NCI-H460 (cell line): ENCODE measurements around the gene PACRG. TPM values are rescaled to one million over a fixed set of nuclear protein-coding genes. Genes with fewer than 3 reads are reported as not detected.

Experiments used
- DNase-seq: peaks from one replicate; pipeline ENCODE4 v3.0.0-alpha.2; 2016; ENCODE audit warnings: low read depth; ENCODE audit errors: extremely low read depth
- total RNA-seq: library from RNA; depleted of rRNA; stranded (reverse); fragments of >200 nt; shearing (Covaris generic); gene quantifications from 2 replicates; pipeline ENCODE4 v1.2.3, GENCODE V29; 2014

PACRG gene
- total RNA-seq, 1 experiment from 2014 or later: 0.15 TPM

GRCh38 chr6:163228041-163228440, 500.3 kb downstream of the PACRG start:
- no peak for DNase-seq

- no peak for DNase-seq
Measured at GRCh38 chr6:163229050-163229449, 501.3 kb downstream of the PACRG start.

DNA sequence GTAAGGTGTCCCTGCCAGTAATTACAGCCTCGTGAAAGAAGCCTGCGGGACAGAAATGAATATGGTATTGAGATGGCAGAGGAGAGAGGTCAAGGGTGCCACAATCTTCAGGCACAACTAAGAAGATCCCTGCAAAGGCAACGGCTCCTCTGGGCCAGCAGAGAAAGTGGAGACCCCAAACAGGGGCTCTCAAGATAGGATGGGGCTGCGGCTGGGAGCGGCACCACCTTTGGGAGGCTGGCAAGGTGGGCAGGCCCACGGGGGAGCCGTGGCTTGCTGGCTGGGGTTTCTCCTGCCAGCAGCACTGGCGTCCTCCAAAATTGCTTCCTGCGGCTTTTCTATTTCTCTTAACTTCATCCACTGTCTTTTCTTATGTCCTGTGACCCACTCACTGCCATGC, 503.1 kb downstream of the PACRG start:
- DNase-seq: no peak

GRCh38 chr6:163231356-163232014, 503.7 kb downstream of the PACRG start:
- DNase-seq: no peak

DNA sequence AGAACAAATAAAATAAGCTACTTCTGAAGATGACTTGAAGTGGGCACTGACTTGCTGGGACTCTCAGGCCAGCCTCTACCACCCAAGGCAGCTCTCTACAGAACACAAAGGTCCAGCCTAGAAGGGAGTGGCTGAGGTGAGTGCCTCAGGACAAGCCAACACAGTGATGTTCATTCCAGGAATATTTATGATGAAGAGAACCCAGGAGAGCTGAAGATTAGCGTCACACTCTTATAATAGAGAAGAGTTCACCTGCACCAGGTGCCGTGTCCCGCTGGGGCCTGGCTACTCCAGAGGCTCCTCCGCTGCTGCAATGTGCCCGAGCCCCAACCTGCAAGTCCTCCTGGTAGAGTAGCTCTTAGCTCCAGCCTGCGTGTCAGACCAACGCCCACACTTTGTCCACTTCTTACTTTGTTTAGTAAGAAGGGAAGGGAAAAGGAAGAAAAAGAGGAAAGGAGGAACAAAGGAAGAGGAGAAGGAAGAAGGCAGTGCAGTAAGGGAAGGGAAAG, 504.3 kb downstream of the PACRG start:
- no peak for DNase-seq

GRCh38 chr6:163232649-163233048, 504.9 kb downstream of the PACRG start:
- DNase-seq: no peak

- no peak for DNase-seq
Measured at GRCh38 chr6:163237110-163237509, 509.3 kb downstream of the PACRG start.

GRCh38 chr6:163239572-163240340, 512.0 kb downstream of the PACRG start:
- no peak for DNase-seq

DNA sequence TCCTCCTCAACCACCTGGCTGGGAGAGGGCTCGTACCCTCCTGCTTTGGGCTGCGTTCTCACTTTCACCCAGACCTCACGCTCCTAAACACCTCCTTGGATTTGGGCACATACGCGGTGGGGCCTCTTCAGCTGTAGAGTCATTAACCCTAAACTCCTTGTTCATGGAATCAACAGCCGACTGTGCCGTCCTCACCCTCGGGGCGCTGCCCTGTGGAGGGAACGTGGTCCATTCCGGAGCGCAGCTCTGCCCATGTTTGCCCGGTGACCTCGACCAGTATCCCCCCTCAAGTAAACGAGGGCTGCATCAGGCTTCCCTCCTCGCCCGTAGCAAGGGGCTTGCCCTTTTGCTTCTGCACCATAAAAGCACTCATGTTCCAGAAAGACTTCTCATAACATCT, 512.8 kb downstream of the PACRG start:
- no peak for DNase-seq

- no peak for DNase-seq
Measured at GRCh38 chr6:163241683-163242082, 513.9 kb downstream of the PACRG start.

DNA sequence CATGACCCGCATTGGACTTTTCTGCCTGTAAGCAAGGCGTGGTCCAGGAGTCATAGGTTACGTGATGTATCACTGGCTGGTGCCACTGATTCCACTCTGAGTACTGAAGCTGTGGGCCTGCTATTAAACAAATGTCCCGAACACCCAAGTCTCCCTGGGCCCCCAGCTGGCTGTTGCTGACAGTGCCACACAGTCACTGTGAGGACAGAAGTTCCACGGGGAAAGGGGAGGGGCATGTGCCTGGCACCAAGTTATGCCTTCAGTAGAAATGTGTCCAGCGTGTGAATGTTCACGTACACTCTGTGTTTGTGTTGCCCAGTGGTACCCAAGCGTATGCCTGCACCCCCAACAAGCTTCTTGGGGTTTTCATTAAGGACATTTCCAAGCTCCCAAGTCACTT, 515.3 kb downstream of the PACRG start:
- no peak for DNase-seq

- no peak for DNase-seq
Measured at GRCh38 chr6:163243692-163244589, 516.2 kb downstream of the PACRG start.

GRCh38 chr6:163248051-163248450, 520.3 kb downstream of the PACRG start:
- no peak for DNase-seq

GRCh38 chr6:163249651-163250101, 521.9 kb downstream of the PACRG start:
- no peak for DNase-seq

GRCh38 chr6:163250116-163250515, 522.3 kb downstream of the PACRG start:
- DNase-seq: no peak

DNA sequence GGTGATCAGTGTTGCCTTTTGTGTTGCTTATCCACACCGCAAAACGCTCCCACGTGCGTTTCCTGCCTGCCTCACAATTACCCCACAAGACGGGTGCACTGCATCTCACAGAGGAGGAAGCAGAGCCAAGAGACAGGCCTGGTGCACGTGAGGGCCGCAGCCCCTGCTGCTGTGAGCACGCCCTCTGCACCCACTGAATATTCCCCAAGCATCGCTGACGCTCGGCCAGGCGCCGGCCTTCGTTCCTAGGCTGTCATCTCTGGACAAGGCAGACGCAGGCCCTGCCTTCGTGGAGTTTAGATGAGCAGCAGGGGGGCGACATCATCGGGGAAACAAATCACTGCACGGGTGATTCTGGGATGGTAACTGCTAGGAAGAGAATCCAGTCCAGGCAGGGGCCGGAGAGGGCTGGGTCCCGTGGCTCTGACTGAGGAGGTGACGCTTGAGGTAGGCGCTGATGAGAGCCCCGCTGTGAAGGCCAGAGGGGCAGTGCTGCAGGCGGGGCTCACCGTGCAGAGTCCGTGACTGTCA, 524.4 kb downstream of the PACRG start:
- no peak for DNase-seq

DNA sequence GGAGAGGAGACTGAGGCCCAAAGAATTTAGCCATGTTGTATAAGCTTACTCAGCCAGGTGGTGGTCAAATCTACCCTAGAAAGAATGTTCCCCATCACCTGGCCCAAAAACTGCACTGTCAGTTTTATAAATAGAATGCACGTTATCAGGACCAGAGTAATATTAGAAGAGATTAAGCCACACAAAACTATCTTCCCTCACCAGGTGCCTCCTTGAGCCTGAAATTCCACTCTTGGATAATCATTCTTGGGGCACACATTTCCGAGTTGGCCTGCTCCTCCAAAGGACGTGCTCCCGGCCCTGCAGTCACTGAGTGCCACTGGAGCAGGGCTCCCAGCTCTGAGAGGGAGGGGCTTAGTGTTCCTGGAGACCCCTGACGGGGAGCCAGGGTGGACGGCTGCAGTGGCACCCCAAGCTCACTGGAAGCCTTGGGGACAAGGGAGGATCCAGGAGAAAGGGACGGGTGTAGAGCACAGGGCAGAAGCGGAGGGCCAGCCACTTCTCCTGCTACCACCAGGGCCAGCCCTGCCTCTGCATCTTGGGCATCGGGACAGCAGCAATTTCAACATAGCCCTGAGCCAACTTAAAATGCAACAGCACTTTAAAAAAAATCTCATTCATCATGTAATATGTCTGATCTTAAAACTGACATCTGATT, 525.9 kb downstream of the PACRG start:
- DNase-seq: no peak

DNA sequence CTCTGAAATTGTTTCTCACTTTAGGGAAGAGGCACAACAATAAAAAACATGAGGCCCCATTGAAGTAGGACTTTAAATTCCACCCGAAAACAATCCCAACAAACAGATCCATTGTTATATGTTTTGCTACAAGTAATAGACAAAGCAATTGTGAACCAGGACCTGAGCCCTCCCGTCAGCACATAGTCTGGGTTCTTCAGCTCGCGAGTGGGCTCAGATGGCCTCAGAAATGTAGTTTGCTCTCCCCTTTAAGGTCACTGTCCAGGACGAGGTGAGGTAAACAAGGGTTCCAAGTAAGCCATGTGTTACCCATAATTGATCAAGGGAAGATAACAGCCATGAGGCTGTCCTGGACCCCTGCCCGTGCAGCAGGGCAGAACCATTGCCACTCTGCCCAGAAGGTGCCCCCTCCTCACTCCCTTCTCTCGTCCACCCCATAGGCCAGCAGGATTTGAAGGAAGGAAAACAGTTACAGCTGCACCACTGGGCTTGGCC, 526.6 kb downstream of the PACRG start:
- no peak for DNase-seq

- no peak for DNase-seq
Measured at GRCh38 chr6:163255265-163255664, 527.5 kb downstream of the PACRG start.

- no peak for DNase-seq
Measured at GRCh38 chr6:163259689-163260088, 531.9 kb downstream of the PACRG start.
